Endothelial cell of umbilical vein (primary cell): Measurements from ENCODE around the gene HCAR3. TPM values are rescaled to one million over a fixed set of nuclear protein-coding genes. Genes with fewer than 3 reads are reported as not detected.

Experiments used
- BruUV-seq: library from RNA; stranded (reverse); fragments of 400-500 nt; replicated peaks from 2 replicates; lab custom pipeline; 2021; lab: Mats Ljungman, UMichigan
- CTCF ChIA-PET: fragments of 300-600, 350-600 bp; sonication (Branson Sonifier 250); formaldehyde crosslinking; loops from one replicate; lab custom pipeline; 2021; ENCODE audit warnings: antibody characterized with exemption, inconsistent platforms; lab: Charles Lee
- POLR2A ChIA-PET: fragments of 300-600, 350-600 bp; sonication (Branson Sonifier 250); formaldehyde crosslinking; loops from one replicate; lab custom pipeline; 2021; ENCODE audit warnings: antibody characterized with exemption, inconsistent platforms; lab: Charles Lee
- DNase-seq: peaks from one replicate; pipeline ENCODE4 v3.0.0-alpha.2; 2011; ENCODE audit warnings: low read depth, low spot score
- FAIRE-seq: peaks from 2 replicates; lab custom pipeline; 2011; peaks lifted over from hg19 to GRCh38; lab: Jason Lieb, UNC
- H2AFZ ChIP-seq: 2 replicates; pipeline ENCODE4 v1.6.0; 2012; ENCODE audit warnings: low read depth, low read length, control low read depth, inconsistent platforms
- H3K27ac ChIP-seq: 2 replicates; pipeline ENCODE4 v1.5.1; 2011; ENCODE audit warnings: low read depth, mild to moderate bottlenecking, control low read depth, low read length, moderate library complexity; ENCODE audit not compliant: insufficient read depth
- H3K27me3 ChIP-seq, 2 experiments: 2 replicates each; pipeline versions ENCODE4 v1.6.0 to v1.6.1; 2011; ENCODE audit warnings: low read length in 2 of 2, mixed read lengths in 1 of 2; ENCODE audit not compliant: control insufficient read depth in 2 of 2, insufficient read depth in 2 of 2
- H3K36me3 ChIP-seq, 2 experiments: 2 replicates in 1 of 2; 3 replicates in 1 of 2; pipeline ENCODE4 v1.5.1; 2011; ENCODE audit warnings: low read length in 2 of 2, mild to moderate bottlenecking in 1 of 2, moderate library complexity in 1 of 2; ENCODE audit not compliant: control insufficient read depth in 2 of 2, insufficient read depth in 2 of 2; ENCODE audit errors: extremely low read depth in 1 of 2
- H3K4me1 ChIP-seq: 3 replicates; pipeline ENCODE4 v1.5.1; 2011; ENCODE audit warnings: mild to moderate bottlenecking, low read length; ENCODE audit not compliant: control insufficient read depth, insufficient read depth; ENCODE audit errors: extremely low read depth
- H3K4me2 ChIP-seq: 2 replicates; pipeline ENCODE4 v1.6.1; 2011; ENCODE audit warnings: low read length, control low read depth, mixed read lengths; ENCODE audit not compliant: insufficient read depth
- H3K4me3 ChIP-seq, 3 experiments: fragments of 200-600 bp in 1 of 3; sonication (generic), shearing (Covaris generic) in 1 of 3; replicated peaks in 1 of 3; 2 replicates each; pipeline ENCODE4 v1.5.1; 2011 to 2016; ENCODE audit warnings: control low read depth in 3 of 3, low read length in 3 of 3, mild to moderate bottlenecking in 2 of 3, inconsistent platforms in 1 of 3, low read depth in 1 of 3, moderate library complexity in 1 of 3; ENCODE audit not compliant: insufficient read depth in 1 of 3
- H3K79me2 ChIP-seq: 2 replicates; pipeline ENCODE4 v1.6.0; 2012; ENCODE audit warnings: low read length, inconsistent platforms; ENCODE audit not compliant: control insufficient read depth, insufficient read depth
- H3K9ac ChIP-seq: replicated peaks from 2 replicates; pipeline ENCODE3; 2011; ENCODE audit warnings: low read length, control low read depth; ENCODE audit not compliant: insufficient read depth; ENCODE audit errors: extremely low read depth
- H3K9me1 ChIP-seq: replicated peaks from 3 replicates; pipeline ENCODE4 v1.6.0; 2011; ENCODE audit warnings: mild to moderate bottlenecking, low read length; ENCODE audit not compliant: control insufficient read depth, insufficient read depth; ENCODE audit errors: extremely low read depth
- H3K9me3 ChIP-seq: replicated peaks from 2 replicates; pipeline ENCODE4 v1.5.1; 2012; ENCODE audit warnings: low read length, inconsistent platforms; ENCODE audit not compliant: control insufficient read depth, insufficient read depth
- H4K20me1 ChIP-seq: replicated peaks from 2 replicates; pipeline ENCODE3; 2011; ENCODE audit warnings: mild to moderate bottlenecking, low read length; ENCODE audit not compliant: control insufficient read depth, insufficient read depth; ENCODE audit errors: extremely low read depth
- EZH2 ChIP-seq: IDR thresholded peaks from 2 replicates; pipeline ENCODE4 v1.6.1; 2012; ENCODE audit warnings: borderline replicate concordance, low read depth, mild to moderate bottlenecking, moderate library complexity, low read length, inconsistent platforms; ENCODE audit not compliant: severe bottlenecking
- FOS ChIP-seq: IDR thresholded peaks from 2 replicates; pipeline ENCODE4 v1.6.1; 2011; ENCODE audit warnings: mild to moderate bottlenecking, low read length, moderate library complexity, borderline replicate concordance; ENCODE audit not compliant: insufficient read depth
- GATA2 ChIP-seq: IDR thresholded peaks from 2 replicates; pipeline ENCODE4 v1.7.0; 2011; ENCODE audit warnings: low read depth, mild to moderate bottlenecking, moderate library complexity, mixed read lengths, low read length; ENCODE audit not compliant: insufficient read length, insufficient read depth
- JUN ChIP-seq: IDR thresholded peaks from 2 replicates; pipeline ENCODE4 v1.6.1; 2011; ENCODE audit warnings: borderline replicate concordance, low read depth; ENCODE audit not compliant: insufficient read length, insufficient read depth
- MYC ChIP-seq: IDR thresholded peaks from one replicate; pipeline ENCODE4 v1.6.1; 2011; ENCODE audit warnings: mild to moderate bottlenecking, low read depth, low read length
- POLR2A ChIP-seq: IDR thresholded peaks from 2 replicates; pipeline ENCODE4 v1.6.1; 2012; ENCODE audit warnings: low read depth, mild to moderate bottlenecking, control low read depth, low read length
- POLR2AphosphoS5 ChIP-seq: IDR thresholded peaks from 2 replicates; pipeline ENCODE4 v1.6.1; 2012; ENCODE audit warnings: low read depth, mild to moderate bottlenecking, control low read depth, low read length, moderate library complexity; ENCODE audit not compliant: insufficient read depth
- dilution Hi-C: fragments of 300-500 bp; cut with MboI; formaldehyde crosslinking; loops from one replicate; pipeline ENCODE4 v1.15.0; 2019; ENCODE audit warnings: low sequenced_read_pairs; ENCODE audit not compliant: extremely low pct_ligation_motif_present
- intact Hi-C: fragments of 100-400 bp; cut with micrococcal nuclease; formaldehyde crosslinking; loops from one replicate; pipeline ENCODE4 v1.10.0; 2022
- polyA plus RNA-seq, 4 experiments: library from polyadenylated mRNA; depleted of rRNA in 3 of 4; stranded (reverse) in 3 of 4; unstranded in 1 of 4; fragments of >200 nt; gene quantifications; 2 replicates each; pipeline versions ENCODE4 v1.2.1 to v1.2.3, GENCODE V29; 2011 to 2012; ENCODE audit warnings: missing spikeins in 1 of 4
- total RNA-seq: library from RNA; stranded (reverse); gene quantifications from 2 replicates; pipeline ENCODE4 v1.2.3, GENCODE V29; 2021
- TF ChIP-seq, protein P1 (sequence below), 2 donors: IDR thresholded peaks; 1 replicate in 1 of 2; 2 replicates in 1 of 2; pipeline ENCODE4 v1.5.1; 2011; ENCODE audit warnings: low read length in 2 of 2, mild to moderate bottlenecking in 2 of 2, moderate library complexity in 2 of 2, control low read depth in 1 of 2, inconsistent platforms in 1 of 2, low read depth in 1 of 2; ENCODE audit not compliant: insufficient read depth in 1 of 2; ENCODE audit errors: extremely low read depth in 1 of 2
- TF ChIP-seq, protein P2 (sequence below): IDR thresholded peaks from 2 replicates; pipeline ENCODE4 v1.6.1; 2011; ENCODE audit not compliant: insufficient read depth, insufficient read length

The HCAR3 gene
- total and polyA plus RNA-seq, 2 donors (not counting 3 experiments of a cell fraction or from before 2014, with no cell fraction given), result 0.06 TPM; not detected in 1

DNA sequence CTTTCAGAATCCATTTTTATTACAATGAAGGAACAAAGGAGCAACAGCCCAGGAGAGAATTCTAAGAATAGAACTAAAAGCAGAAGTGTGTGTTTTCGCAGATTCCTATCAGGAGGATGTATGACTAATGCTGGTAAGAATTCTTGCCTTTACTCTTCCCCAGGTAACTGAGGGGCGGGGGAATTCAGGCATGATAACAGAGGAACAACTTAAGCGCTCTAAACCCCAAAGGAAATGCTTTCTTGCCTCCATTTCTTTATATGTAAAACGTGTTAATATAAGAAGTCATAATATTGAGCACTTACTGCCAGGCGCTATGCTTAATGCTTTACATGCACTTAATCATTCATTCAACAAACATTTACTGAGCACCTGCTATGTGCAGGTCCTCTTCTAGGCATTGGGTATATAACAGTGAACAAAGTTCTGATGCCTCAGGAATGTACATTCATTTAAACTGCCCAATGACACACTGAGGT lies 9.5 kb upstream of the HCAR3 start:
- intact Hi-C loops, result no loop called here
- H3K4me2 ChIP-seq, result peak overlapping the region; percentile 83
- FAIRE-seq (peak; percentile 88), DNase-seq (peak; percentile 75)
- ChIA-PET CTCF (interaction anchor here (1.6 kb wide), 1 partner anchor 88 kb away, joined by 5 read pairs; no protein-coding TSS in a partner anchor), POLR2A (no interaction called here)
- peak overlapping the region; percentile 51 for H2AFZ ChIP-seq
- peak overlapping the region; percentile 74 for H3K9ac ChIP-seq
- no peaks in the 10 kb centered on the region for H3K79me2 ChIP-seq
- H3K9me3 ChIP-seq, result no peaks in the 10 kb centered on the region
- no peak overlapping the region for H3K4me3 ChIP-seq
- no peaks in the 10 kb centered on the region for H4K20me1 ChIP-seq
- H3K27me3 ChIP-seq, result no peaks in the 10 kb centered on the region
- no peaks in the 10 kb centered on the region for H3K9me1 ChIP-seq
- H3K4me1 ChIP-seq, result peaks cover 16% of the 10 kb centered on the region
- peak overlapping the region; percentile 69 for H3K27ac ChIP-seq
- peak; percentile 90 for TF ChIP-seq GATA2
- TF ChIP-seq, protein P1, sequence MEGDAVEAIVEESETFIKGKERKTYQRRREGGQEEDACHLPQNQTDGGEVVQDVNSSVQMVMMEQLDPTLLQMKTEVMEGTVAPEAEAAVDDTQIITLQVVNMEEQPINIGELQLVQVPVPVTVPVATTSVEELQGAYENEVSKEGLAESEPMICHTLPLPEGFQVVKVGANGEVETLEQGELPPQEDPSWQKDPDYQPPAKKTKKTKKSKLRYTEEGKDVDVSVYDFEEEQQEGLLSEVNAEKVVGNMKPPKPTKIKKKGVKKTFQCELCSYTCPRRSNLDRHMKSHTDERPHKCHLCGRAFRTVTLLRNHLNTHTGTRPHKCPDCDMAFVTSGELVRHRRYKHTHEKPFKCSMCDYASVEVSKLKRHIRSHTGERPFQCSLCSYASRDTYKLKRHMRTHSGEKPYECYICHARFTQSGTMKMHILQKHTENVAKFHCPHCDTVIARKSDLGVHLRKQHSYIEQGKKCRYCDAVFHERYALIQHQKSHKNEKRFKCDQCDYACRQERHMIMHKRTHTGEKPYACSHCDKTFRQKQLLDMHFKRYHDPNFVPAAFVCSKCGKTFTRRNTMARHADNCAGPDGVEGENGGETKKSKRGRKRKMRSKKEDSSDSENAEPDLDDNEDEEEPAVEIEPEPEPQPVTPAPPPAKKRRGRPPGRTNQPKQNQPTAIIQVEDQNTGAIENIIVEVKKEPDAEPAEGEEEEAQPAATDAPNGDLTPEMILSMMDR (IDR thresholded peaks at IDR 0.05; ENCODE audit: extremely low read depth in 1 of 2, insufficient read depth in 1 of 2, low read depth in 1 of 2, low read length in 2 of 2), result no peak
- TF ChIP-seq, protein P2, sequence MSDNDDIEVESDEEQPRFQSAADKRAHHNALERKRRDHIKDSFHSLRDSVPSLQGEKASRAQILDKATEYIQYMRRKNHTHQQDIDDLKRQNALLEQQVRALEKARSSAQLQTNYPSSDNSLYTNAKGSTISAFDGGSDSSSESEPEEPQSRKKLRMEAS, result no peak
- peak; percentile 82 for TF ChIP-seq JUN
- peak; percentile 42 for TF ChIP-seq FOS
- no peak for TF ChIP-seq MYC
- no peak for TF ChIP-seq POLR2AphosphoS5
- no peak for TF ChIP-seq EZH2
- no peak for TF ChIP-seq POLR2A
- no peaks in the 10 kb centered on the region for H3K36me3 ChIP-seq
- BruUV-seq, result no TSS peak
- dilution Hi-C loops, result no loop called here
